GM18502 (cell line): Measurements from ENCODE around the gene ARL6IP6.

ENCODE experiments used
- ATAC-seq: cut with Tn5 transposase; IDR thresholded peaks from one replicate; pipeline ENCODE4 v1.9.1; 2021; ENCODE audit warnings: mild to moderate bottlenecking; ENCODE audit not compliant: unreplicated experiment, poor library complexity

Gene ARL6IP6

GRCh38 chr2:152791979-152792378 lies 73.6 kb downstream of the ARL6IP6 start:
- no peak for ATAC-seq

DNA sequence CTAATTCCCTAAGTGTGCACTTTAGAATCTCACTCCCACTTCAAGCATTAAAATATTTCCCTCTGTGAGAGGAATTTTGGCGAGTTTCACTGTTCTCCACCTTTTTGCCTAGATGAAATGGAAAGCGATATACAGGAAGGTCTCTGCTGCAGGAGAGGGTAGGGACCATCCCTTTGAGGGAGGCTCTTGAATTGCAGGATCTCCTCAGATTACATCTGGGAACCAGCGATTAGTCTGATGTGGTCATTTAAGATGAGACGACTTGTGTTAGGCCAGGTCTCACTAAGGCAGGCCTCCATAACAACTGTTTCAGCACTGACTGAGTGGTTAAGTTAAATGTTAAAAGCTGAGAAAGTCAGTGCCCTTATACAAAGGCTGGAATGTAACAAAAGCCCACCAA lies 74.6 kb downstream of the ARL6IP6 start:
- no peak for ATAC-seq

GRCh38 chr2:152796941-152797340 lies 78.5 kb downstream of the ARL6IP6 start:
- ATAC-seq = no peak

GRCh38 chr2:152804687-152805408 lies 86.4 kb downstream of the ARL6IP6 start:
- ATAC-seq = no peak

DNA sequence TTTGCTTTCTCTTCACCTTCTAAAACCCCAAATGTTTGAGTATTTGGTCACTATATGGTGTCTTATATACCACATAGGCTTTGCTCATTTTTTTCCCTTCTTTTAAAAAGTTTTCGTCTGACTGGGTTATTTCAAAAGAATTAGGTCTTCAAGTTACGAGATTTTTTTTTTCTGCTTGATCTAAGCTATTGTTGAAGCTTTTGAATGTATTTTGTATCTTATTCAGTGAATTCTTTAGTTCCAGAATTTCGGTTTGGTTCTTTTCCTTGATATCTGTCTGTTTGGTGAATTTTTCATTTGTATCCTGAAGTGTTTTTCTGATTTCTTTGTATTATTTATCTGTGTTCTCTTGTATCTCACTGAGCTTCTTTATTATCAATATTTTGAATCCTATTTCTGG lies 93.5 kb downstream of the ARL6IP6 start:
- no peak for ATAC-seq
